Trophoblast cell (in vitro differentiated cells and primary cell): ENCODE results near the gene SLC5A12.

Experiments
- DNase-seq, 2 donors: peaks; one replicate each; pipeline ENCODE4 v3.0.0-alpha.2; 2016
- H2AFZ ChIP-seq: 2 replicates; pipeline ENCODE4 v1.6.1; 2013; ENCODE audit warnings: low read length, moderate library complexity, mild to moderate bottlenecking; ENCODE audit not compliant: insufficient read depth, poor library complexity
- H2AK5ac ChIP-seq: 2 replicates; pipeline ENCODE4 v1.6.1; 2013; ENCODE audit warnings: mild to moderate bottlenecking, low read length
- H2BK120ac ChIP-seq: 2 replicates; pipeline ENCODE4 v1.6.1; 2013; ENCODE audit warnings: low read length, mild to moderate bottlenecking, moderate library complexity; ENCODE audit not compliant: insufficient read depth, poor library complexity
- H2BK12ac ChIP-seq: 2 replicates; pipeline ENCODE4 v1.6.1; 2013; ENCODE audit warnings: mild to moderate bottlenecking, low read length, moderate library complexity
- H2BK5ac ChIP-seq: 2 replicates; pipeline ENCODE4 v1.6.1; 2013; ENCODE audit warnings: low read length, low read depth, moderate library complexity, mild to moderate bottlenecking; ENCODE audit not compliant: poor library complexity
- H3K14ac ChIP-seq: 2 replicates; pipeline ENCODE4 v1.6.1; 2013; ENCODE audit warnings: mild to moderate bottlenecking, low read length
- H3K18ac ChIP-seq: 2 replicates; pipeline ENCODE4 v1.6.1; 2013; ENCODE audit warnings: mild to moderate bottlenecking, low read length
- H3K23ac ChIP-seq: 2 replicates; pipeline ENCODE4 v1.6.1; 2013; ENCODE audit warnings: low read length
- H3K27ac ChIP-seq: 2 replicates; pipeline ENCODE4 v1.5.1; 2013; ENCODE audit warnings: low read depth, mild to moderate bottlenecking, inconsistent platforms, low read length, moderate library complexity
- H3K27me3 ChIP-seq: 2 replicates; pipeline ENCODE4 v1.6.1; 2013; ENCODE audit warnings: inconsistent platforms, mild to moderate bottlenecking, low read length, moderate library complexity; ENCODE audit not compliant: insufficient read depth
- H3K36me3 ChIP-seq, 2 experiments: 1 replicate in 1 of 2; 2 replicates in 1 of 2; pipeline ENCODE4 v1.6.1; 2013; ENCODE audit warnings: low read length in 2 of 2, mild to moderate bottlenecking in 2 of 2, moderate library complexity in 1 of 2; ENCODE audit not compliant: insufficient read depth in 2 of 2, control insufficient read depth in 1 of 2
- H3K4ac ChIP-seq: 2 replicates; pipeline ENCODE4 v1.6.1; 2013; ENCODE audit warnings: low read depth, mild to moderate bottlenecking, low read length, moderate library complexity
- H3K4me1 ChIP-seq, 2 experiments: 1 replicate in 1 of 2; 2 replicates in 1 of 2; pipeline ENCODE4 v1.6.1; 2013; ENCODE audit warnings: low read length in 2 of 2, mild to moderate bottlenecking in 2 of 2, moderate library complexity in 1 of 2; ENCODE audit not compliant: insufficient read depth in 2 of 2, control insufficient read depth in 1 of 2
- H3K4me2 ChIP-seq: 2 replicates; pipeline ENCODE4 v1.6.1; 2013; ENCODE audit warnings: inconsistent platforms, mild to moderate bottlenecking, low read length, moderate library complexity
- H3K4me3 ChIP-seq: 2 replicates; pipeline ENCODE4 v1.5.1; 2013; ENCODE audit warnings: mild to moderate bottlenecking, low read depth, low read length, inconsistent platforms
- H3K79me1 ChIP-seq: one replicate; pipeline ENCODE4 v1.6.1; 2013; ENCODE audit warnings: low read length
- H3K79me2 ChIP-seq: 2 replicates; pipeline ENCODE4 v1.6.1; 2013; ENCODE audit warnings: low read length, mild to moderate bottlenecking; ENCODE audit not compliant: control insufficient read depth, insufficient read depth, poor library complexity
- H3K9ac ChIP-seq: 2 replicates; pipeline ENCODE4 v1.6.1; 2013; ENCODE audit warnings: mild to moderate bottlenecking, low read length
- H3K9me3 ChIP-seq: 2 replicates; pipeline ENCODE4 v1.6.1; 2013; ENCODE audit warnings: low read depth, mild to moderate bottlenecking, control low read depth, inconsistent platforms, low read length; ENCODE audit not compliant: insufficient read depth
- H4K12ac ChIP-seq: 2 replicates; pipeline ENCODE4 v1.6.1; 2013; ENCODE audit warnings: low read depth, mild to moderate bottlenecking, low read length, moderate library complexity
- H4K8ac ChIP-seq: 2 replicates; pipeline ENCODE4 v1.6.1; 2013; ENCODE audit warnings: low read depth, mild to moderate bottlenecking, low read length, moderate library complexity
- H4K91ac ChIP-seq: one replicate; pipeline ENCODE4 v1.6.1; 2013; ENCODE audit warnings: low read depth, mild to moderate bottlenecking, low read length, moderate library complexity
- WGBS: extraction: QIAGEN DNeasy Blood & Tissue Kit; methylation state at CpG from one replicate; pipeline ENCODE4 v1.1.7; 2013; ENCODE audit warnings: missing lambda C conversion rate; ENCODE audit not compliant: insufficient read length, insufficient coverage; ENCODE audit errors: extremely low coverage; 5-methylcytosine and 5-hydroxymethylcytosine counted together

Gene SLC5A12

GRCh38 chr11:26715133-26715532, 6.7 kb downstream of the SLC5A12 start:
- H4K91ac ChIP-seq, result no peak overlapping the region
- no peak overlapping the region for H4K12ac ChIP-seq
- H3K4ac ChIP-seq, result no peak overlapping the region
- no peaks in the 10 kb centered on the region for H3K9me3 ChIP-seq
- H3K18ac ChIP-seq, result no peak overlapping the region
- H2BK120ac ChIP-seq, result no peak overlapping the region
- H3K79me2 ChIP-seq, result no peaks in the 10 kb centered on the region
- no peaks in the 10 kb centered on the region for H3K79me1 ChIP-seq
- DNase-seq, result no peak
- H3K27me3 ChIP-seq, result no peaks in the 10 kb centered on the region
- H2BK12ac ChIP-seq, result no peak overlapping the region
- H3K4me2 ChIP-seq, result no peak overlapping the region
- H2BK5ac ChIP-seq, result no peak overlapping the region
- H3K27ac ChIP-seq, result no peak overlapping the region
- no peak overlapping the region for H4K8ac ChIP-seq
- H3K4me3 ChIP-seq, result no peak overlapping the region
- no peak overlapping the region for H3K23ac ChIP-seq
- H2AK5ac ChIP-seq, result no peak overlapping the region
- no peak overlapping the region for H3K9ac ChIP-seq
- no CpG with 5 or more reads among the region's 1 CpG for whole genome bisulfite sequencing
- H3K14ac ChIP-seq, result no peak overlapping the region
- H3K4me1 ChIP-seq, result no peaks in the 10 kb centered on the region
- no peak overlapping the region for H2AFZ ChIP-seq
- no peaks in the 10 kb centered on the region for H3K36me3 ChIP-seq

DNA sequence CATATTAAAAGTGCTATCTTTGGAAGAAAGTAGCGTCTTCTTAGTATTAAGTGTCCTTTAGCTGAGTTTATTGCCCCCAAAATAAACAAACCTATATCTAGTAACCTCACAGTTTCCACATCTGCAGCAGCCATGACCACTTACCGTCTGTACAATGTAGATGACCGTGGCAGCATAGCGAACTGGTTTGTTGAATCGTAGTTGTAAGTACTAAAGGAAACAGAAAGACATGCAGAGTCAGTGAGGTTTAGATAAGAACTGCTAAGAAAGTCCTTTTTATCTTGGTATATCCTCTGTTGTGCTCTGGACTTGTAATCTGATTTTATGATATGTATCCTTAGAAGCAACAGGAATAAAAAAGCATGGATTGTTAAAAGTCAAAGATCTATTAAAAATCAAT, 9.4 kb downstream of the SLC5A12 start:
- DNase-seq, result no peak
- no peak overlapping the region for H3K9ac ChIP-seq
- H3K14ac ChIP-seq, result no peak overlapping the region
- H3K36me3 ChIP-seq, result no peaks in the 10 kb centered on the region
- H3K9me3 ChIP-seq, result no peaks in the 10 kb centered on the region
- H2BK120ac ChIP-seq, result no peak overlapping the region
- H2BK5ac ChIP-seq, result no peak overlapping the region
- H3K23ac ChIP-seq, result no peak overlapping the region
- no peak overlapping the region for H2BK12ac ChIP-seq
- no peaks in the 10 kb centered on the region for H3K79me1 ChIP-seq
- H3K4me2 ChIP-seq, result no peak overlapping the region
- H4K8ac ChIP-seq, result no peak overlapping the region
- no CpG with 5 or more reads among the region's 5 CpGs for WGBS
- no peak overlapping the region for H2AFZ ChIP-seq
- no peak overlapping the region for H3K4me3 ChIP-seq
- H3K18ac ChIP-seq, result no peak overlapping the region
- H2AK5ac ChIP-seq, result no peak overlapping the region
- no peaks in the 10 kb centered on the region for H3K79me2 ChIP-seq
- H4K12ac ChIP-seq, result no peak overlapping the region
- no peaks in the 10 kb centered on the region for H3K27me3 ChIP-seq
- no peak overlapping the region for H4K91ac ChIP-seq
- H3K4ac ChIP-seq, result no peak overlapping the region
- no peak overlapping the region for H3K27ac ChIP-seq
- H3K4me1 ChIP-seq, result no peaks in the 10 kb centered on the region

DNA sequence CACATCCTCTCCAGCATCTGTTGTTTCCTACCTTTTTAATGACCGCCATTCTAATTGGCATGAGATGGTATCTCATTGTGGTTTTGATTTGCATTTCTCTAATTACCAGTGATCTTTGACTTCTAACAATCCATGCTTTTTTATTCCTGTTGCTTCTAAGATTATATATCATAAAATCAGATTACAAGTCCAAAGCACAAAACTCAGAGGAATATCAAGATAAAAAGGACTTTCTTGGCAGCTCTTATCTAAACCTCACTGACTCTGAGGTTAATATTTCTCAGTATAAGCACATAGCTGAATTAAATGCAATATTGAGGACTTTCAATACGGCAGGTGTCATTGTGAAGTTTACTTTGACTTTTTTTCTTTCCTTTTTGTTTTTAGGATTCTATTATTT, 11.4 kb downstream of the SLC5A12 start:
- H3K79me1 ChIP-seq, result no peaks in the 10 kb centered on the region
- H3K27ac ChIP-seq, result no peak overlapping the region
- no peaks in the 10 kb centered on the region for H3K27me3 ChIP-seq
- no peak overlapping the region for H2BK5ac ChIP-seq
- no CpG with 5 or more reads among the region's 2 CpGs for WGBS
- no peak for DNase-seq
- no peak overlapping the region for H4K12ac ChIP-seq
- H3K4me1 ChIP-seq, result no peaks in the 10 kb centered on the region
- H3K9me3 ChIP-seq, result no peaks in the 10 kb centered on the region
- no peaks in the 10 kb centered on the region for H3K36me3 ChIP-seq
- no peak overlapping the region for H2BK12ac ChIP-seq
- no peak overlapping the region for H3K9ac ChIP-seq
- H2AK5ac ChIP-seq, result no peak overlapping the region
- no peak overlapping the region for H4K8ac ChIP-seq
- no peak overlapping the region for H2AFZ ChIP-seq
- H3K79me2 ChIP-seq, result no peaks in the 10 kb centered on the region
- H3K18ac ChIP-seq, result no peak overlapping the region
- no peak overlapping the region for H4K91ac ChIP-seq
- H3K4me2 ChIP-seq, result no peak overlapping the region
- no peak overlapping the region for H3K4ac ChIP-seq
- no peak overlapping the region for H3K14ac ChIP-seq
- H2BK120ac ChIP-seq, result no peak overlapping the region
- no peak overlapping the region for H3K4me3 ChIP-seq
- H3K23ac ChIP-seq, result no peak overlapping the region

DNA sequence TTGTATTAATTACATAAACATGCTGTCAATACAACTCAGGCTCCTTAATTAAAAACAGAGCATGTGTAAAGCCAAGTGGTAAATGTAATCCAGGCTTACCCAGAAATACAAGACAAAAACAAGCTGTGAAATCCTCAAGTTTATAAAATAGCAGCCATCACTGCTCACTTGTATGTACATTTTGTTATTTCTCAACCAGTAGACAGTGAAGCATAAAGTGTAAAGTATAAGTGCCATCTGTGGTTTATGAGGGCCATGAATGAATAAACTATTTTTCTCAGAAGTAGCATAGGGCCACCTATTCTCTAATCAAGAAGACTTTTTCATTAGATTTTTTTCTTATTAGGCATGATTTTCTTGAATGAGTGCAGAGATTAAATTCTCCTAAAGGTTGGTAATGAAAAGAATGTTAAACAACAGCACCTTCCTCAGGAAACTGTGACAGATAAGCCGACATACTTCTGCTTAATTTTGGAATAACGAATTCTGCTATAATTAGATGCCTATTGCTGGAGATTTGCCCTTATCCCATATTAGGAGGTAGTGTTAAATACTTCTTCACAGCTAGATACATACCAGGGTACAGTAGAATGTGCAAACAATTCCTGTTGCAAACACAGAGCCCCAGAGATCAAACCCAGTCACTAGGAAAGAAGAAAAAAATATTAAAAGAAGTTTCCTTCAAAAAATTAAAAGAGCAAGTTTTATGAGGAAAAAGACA, 13.0 kb downstream of the SLC5A12 start:
- Histone ChIP-seq H4K12ac (no peak overlapping the region), H3K4me1 (no peaks in the 10 kb centered on the region), H3K79me2 (no peaks in the 10 kb centered on the region), H2BK5ac (no peak overlapping the region), H3K27ac (no peak overlapping the region), H4K91ac (no peak overlapping the region), H3K79me1 (no peaks in the 10 kb centered on the region), H2AK5ac (no peak overlapping the region), H2BK120ac (no peak overlapping the region), H3K9me3 (no peaks in the 10 kb centered on the region), H3K9ac (no peak overlapping the region), H3K18ac (no peak overlapping the region), H3K23ac (no peak overlapping the region), H3K36me3 (no peaks in the 10 kb centered on the region), H4K8ac (no peak overlapping the region), H3K4me2 (no peak overlapping the region), H3K27me3 (no peaks in the 10 kb centered on the region), H3K4ac (no peak overlapping the region), H2AFZ (no peak overlapping the region), H3K14ac (no peak overlapping the region), H2BK12ac (no peak overlapping the region), H3K4me3 (no peak overlapping the region)
- WGBS, result no CpG with 5 or more reads among the region's 2 CpGs
- DNase-seq, result no peak
